ENCODE measurements around the gene MOCS3. TPM values are rescaled to one million over a fixed set of nuclear protein-coding genes. Genes with fewer than 3 reads are reported as not detected.

The MOCS3 gene
- total and polyA plus RNA-seq, 2 of the 13 experiments (the other 11 are each of a cell fraction or from before 2014, with no cell fraction given), result 3.7 to 8.4 TPM

DNA sequence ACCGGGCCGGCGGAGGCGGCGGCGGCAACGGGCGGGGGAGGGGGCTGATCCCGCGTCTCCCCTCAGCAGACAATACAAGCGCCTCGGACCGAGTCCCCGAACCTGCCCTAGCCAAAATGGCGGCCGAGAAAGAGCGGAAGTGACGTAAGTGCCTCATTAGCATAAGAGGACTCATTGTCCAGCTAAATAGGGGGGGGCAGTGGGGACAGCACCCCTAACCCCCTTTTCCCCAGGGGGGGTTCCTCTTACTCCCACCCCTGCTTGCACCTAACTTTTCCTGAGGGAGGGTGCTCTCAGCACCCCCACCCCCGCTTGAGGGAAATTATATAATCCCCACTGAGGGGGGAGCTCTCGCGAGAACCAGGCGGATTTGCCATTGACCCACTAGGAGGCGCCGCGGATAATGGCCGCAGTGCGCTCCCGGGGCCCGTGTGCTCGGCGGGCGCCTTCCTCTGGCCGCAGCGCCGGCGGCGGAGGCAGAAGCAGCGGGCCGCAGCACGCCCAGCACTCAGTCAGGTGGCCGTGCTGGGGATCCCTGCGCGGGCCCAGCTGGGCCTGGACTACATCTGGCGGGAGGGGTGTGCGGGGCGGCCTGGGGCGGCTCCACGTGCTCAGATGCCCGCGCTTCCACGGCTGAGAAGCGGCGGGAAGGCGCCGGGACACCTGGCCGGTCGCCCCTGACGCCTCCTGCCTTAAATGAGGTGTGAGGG lies 27.2 kb upstream of the MOCS3 start, which contains the start of gene ADNP (continued):
- TF ChIP-seq, protein P1, sequence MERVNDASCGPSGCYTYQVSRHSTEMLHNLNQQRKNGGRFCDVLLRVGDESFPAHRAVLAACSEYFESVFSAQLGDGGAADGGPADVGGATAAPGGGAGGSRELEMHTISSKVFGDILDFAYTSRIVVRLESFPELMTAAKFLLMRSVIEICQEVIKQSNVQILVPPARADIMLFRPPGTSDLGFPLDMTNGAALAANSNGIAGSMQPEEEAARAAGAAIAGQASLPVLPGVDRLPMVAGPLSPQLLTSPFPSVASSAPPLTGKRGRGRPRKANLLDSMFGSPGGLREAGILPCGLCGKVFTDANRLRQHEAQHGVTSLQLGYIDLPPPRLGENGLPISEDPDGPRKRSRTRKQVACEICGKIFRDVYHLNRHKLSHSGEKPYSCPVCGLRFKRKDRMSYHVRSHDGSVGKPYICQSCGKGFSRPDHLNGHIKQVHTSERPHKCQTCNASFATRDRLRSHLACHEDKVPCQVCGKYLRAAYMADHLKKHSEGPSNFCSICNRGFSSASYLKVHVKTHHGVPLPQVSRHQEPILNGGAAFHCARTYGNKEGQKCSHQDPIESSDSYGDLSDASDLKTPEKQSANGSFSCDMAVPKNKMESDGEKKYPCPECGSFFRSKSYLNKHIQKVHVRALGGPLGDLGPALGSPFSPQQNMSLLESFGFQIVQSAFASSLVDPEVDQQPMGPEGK (CRISPR knock-in tag; IDR thresholded peaks at IDR 0.05), result peak; percentile 98
- TF ChIP-seq, protein P2, sequence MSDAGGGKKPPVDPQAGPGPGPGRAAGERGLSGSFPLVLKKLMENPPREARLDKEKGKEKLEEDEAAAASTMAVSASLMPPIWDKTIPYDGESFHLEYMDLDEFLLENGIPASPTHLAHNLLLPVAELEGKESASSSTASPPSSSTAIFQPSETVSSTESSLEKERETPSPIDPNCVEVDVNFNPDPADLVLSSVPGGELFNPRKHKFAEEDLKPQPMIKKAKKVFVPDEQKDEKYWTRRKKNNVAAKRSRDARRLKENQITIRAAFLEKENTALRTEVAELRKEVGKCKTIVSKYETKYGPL (CRISPR knock-in tag; IDR thresholded peaks at IDR 0.05), result peak; percentile 89
- TF ChIP-seq SAFB2 (CRISPR knock-in tag; IDR thresholded peaks at IDR 0.05; ENCODE audit: borderline replicate concordance, low read depth) (no peak), ERF (CRISPR knock-in tag; IDR thresholded peaks at IDR 0.05) (peak; percentile 36; the same call in 1 of the 2 replicates), POLR2AphosphoS5 (IDR thresholded peaks at IDR 0.05; ENCODE audit: low read depth, low read length) (peak; percentile 90), ZNF34 (CRISPR knock-in tag; IDR thresholded peaks at IDR 0.05; ENCODE audit: borderline replicate concordance) (peak; percentile 86; the same call in 1 of the 2 replicates), POLR2G (IDR thresholded peaks at IDR 0.05; ENCODE audit: low read depth, low read length) (peak; percentile 93), TBX2 (CRISPR knock-in tag; IDR thresholded peaks at IDR 0.05; ENCODE audit: borderline replicate concordance) (peak; percentile 46; the same call in 1 of the 2 replicates), HOXA5 (CRISPR knock-in tag; IDR thresholded peaks at IDR 0.05) (peak; percentile 89), MXI1 (IDR thresholded peaks at IDR 0.05; ENCODE audit: borderline replicate concordance, low read depth, low read length) (peak; percentile 10; the same call in 1 of the 3 replicates), PLRG1 (conservative IDR thresholded peaks at IDR 0.05) (no peak), ZNF235 (CRISPR knock-in tag; IDR thresholded peaks at IDR 0.05; ENCODE audit: borderline replicate concordance) (peak; percentile 82; the same call in 1 of the 2 replicates), CAMTA2 (CRISPR knock-in tag; IDR thresholded peaks at IDR 0.05; ENCODE audit: borderline replicate concordance) (peak; percentile 46; the same call in 1 of the 2 replicates), KDM5B (CRISPR knock-in tag; IDR thresholded peaks at IDR 0.05; ENCODE audit: borderline replicate concordance) (peak; percentile 67; the same call in 1 of the 2 replicates)
- TF ChIP-seq, protein P3, sequence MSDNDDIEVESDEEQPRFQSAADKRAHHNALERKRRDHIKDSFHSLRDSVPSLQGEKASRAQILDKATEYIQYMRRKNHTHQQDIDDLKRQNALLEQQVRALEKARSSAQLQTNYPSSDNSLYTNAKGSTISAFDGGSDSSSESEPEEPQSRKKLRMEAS (IDR thresholded peaks at IDR 0.05), result peak; percentile 45; the same call in 1 of the 2 replicates
- TF ChIP-seq, protein P4, sequence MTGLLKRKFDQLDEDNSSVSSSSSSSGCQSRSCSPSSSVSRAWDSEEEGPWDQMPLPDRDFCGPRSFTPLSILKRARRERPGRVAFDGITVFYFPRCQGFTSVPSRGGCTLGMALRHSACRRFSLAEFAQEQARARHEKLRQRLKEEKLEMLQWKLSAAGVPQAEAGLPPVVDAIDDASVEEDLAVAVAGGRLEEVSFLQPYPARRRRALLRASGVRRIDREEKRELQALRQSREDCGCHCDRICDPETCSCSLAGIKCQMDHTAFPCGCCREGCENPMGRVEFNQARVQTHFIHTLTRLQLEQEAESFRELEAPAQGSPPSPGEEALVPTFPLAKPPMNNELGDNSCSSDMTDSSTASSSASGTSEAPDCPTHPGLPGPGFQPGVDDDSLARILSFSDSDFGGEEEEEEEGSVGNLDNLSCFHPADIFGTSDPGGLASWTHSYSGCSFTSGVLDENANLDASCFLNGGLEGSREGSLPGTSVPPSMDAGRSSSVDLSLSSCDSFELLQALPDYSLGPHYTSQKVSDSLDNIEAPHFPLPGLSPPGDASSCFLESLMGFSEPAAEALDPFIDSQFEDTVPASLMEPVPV (CRISPR knock-in tag; IDR thresholded peaks at IDR 0.05), result peak; percentile 76; the same call in 1 of the 2 replicates
- TF ChIP-seq, protein P5, sequence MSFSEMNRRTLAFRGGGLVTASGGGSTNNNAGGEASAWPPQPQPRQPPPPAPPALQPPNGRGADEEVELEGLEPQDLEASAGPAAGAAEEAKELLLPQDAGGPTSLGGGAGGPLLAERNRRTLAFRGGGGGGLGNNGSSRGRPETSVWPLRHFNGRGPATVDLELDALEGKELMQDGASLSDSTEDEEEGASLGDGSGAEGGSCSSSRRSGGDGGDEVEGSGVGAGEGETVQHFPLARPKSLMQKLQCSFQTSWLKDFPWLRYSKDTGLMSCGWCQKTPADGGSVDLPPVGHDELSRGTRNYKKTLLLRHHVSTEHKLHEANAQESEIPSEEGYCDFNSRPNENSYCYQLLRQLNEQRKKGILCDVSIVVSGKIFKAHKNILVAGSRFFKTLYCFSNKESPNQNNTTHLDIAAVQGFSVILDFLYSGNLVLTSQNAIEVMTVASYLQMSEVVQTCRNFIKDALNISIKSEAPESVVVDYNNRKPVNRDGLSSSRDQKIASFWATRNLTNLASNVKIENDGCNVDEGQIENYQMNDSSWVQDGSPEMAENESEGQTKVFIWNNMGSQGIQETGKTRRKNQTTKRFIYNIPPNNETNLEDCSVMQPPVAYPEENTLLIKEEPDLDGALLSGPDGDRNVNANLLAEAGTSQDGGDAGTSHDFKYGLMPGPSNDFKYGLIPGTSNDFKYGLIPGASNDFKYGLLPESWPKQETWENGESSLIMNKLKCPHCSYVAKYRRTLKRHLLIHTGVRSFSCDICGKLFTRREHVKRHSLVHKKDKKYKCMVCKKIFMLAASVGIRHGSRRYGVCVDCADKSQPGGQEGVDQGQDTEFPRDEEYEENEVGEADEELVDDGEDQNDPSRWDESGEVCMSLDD (CRISPR knock-in tag; IDR thresholded peaks at IDR 0.05; ENCODE audit: borderline replicate concordance), result peak; percentile 94
- TF ChIP-seq, protein P6, sequence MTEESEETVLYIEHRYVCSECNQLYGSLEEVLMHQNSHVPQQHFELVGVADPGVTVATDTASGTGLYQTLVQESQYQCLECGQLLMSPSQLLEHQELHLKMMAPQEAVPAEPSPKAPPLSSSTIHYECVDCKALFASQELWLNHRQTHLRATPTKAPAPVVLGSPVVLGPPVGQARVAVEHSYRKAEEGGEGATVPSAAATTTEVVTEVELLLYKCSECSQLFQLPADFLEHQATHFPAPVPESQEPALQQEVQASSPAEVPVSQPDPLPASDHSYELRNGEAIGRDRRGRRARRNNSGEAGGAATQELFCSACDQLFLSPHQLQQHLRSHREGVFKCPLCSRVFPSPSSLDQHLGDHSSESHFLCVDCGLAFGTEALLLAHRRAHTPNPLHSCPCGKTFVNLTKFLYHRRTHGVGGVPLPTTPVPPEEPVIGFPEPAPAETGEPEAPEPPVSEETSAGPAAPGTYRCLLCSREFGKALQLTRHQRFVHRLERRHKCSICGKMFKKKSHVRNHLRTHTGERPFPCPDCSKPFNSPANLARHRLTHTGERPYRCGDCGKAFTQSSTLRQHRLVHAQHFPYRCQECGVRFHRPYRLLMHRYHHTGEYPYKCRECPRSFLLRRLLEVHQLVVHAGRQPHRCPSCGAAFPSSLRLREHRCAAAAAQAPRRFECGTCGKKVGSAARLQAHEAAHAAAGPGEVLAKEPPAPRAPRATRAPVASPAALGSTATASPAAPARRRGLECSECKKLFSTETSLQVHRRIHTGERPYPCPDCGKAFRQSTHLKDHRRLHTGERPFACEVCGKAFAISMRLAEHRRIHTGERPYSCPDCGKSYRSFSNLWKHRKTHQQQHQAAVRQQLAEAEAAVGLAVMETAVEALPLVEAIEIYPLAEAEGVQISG (CRISPR knock-in tag; IDR thresholded peaks at IDR 0.05), result peak; percentile 61; the same call in 1 of the 2 replicates

Data from HepG2 (cell line).